GM10266 (cell line): ENCODE results near the gene MORN1.

Experiments
- DNase-seq: peaks from one replicate; pipeline ENCODE4 v3.0.0; 2012; ENCODE audit errors: extremely low spot score
- CTCF ChIP-seq: IDR thresholded peaks from 2 replicates; pipeline ENCODE4 v1.5.1; 2012; ENCODE audit warnings: mild to moderate bottlenecking, low read depth; ENCODE audit not compliant: control insufficient read depth, insufficient read depth; ENCODE audit errors: missing control alignments

MORN1 gene

DNA sequence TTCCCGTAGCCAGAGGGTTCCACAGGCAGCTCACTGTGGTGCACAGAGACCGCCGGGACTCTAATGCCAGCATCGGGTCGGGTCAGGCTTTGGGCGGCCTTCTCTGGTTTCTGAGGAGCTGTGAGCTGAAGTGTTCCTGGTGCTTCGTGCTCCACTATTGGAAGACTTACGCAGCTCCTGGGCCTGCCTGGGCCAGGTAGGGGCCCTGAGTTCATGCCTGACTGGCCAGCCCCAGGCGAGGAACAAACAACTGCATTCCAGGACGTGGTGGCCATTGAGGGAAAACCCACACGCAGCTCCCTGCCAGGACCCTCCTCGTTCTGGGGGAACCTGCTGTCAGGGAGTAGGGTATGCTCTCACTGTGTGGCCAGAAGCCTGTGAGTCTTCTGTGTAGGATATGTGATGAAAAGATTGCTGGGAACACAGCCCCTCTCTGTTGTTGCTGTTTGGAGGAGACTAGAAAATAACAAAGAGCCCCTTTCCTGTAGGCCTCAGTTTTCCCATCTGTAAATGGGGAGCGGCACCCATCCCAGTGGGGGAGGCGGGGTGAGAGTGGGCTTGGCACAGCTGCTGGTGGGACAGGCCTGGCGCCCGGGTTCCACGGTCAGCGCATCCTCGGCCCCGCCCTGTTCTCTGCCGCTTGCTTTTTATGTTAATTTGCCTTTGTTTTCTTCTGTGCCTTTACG, 8.7 kb upstream of the MORN1 start:
- no peak for DNase-seq
- TF ChIP-seq CTCF, result no peak

GRCh38 chr1:2398871-2399270, 7.5 kb upstream of the MORN1 start:
- no peak for DNase-seq
- no peak for TF ChIP-seq CTCF

DNA sequence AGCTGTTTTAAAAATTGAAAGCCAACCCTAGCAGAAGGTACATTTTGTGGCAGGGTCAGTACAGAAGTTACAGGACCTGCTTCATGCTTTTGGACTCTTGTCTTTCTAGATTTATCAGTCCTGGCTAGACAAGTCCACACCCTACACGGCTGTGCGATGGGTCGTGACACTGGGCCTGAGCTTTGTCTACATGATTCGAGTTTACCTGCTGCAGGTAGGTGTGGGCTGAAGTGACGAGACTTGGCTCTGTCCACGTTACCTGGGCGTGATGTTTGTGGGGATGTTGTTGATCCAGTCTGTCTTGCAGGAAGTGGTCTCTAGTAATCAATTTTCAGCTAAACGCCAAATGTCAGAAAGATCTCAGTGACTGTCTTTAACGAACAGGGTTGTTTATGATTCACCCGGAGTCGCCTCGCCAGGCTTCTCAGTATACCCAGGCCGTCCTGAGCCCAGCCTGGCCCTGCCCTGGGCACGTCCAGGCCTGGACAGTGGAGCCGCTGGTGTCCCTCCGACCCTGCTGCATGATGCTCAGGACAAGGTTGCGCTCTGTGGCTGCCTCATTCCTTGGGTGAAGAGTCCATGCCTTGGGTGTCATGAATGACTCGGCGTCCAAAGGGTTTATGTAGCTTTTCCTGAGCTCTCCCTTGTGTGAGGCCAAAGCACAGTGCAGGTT, 5.8 kb upstream of the MORN1 start:
- TF ChIP-seq CTCF, result no peak
- DNase-seq, result no peak

DNA sequence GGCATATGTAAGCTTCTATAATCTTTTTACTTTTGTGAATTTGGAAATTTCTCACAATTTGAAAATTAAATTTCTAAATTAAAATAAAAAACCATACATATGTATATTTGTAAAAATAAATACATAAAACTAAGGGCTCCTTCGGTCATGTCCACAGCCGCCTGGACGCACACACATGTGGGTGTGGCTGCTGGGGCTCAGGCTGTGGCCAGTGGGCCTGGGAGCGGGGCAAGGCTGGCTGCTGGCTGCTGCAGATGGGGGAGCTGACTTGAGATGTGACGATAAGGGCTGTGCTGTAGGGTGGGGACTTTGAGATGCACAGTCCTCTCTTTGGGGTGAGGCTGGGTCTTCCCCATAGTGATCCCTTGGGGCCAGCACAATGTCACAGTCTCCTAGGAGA, 5.1 kb upstream of the MORN1 start:
- no peak for DNase-seq
- no peak for TF ChIP-seq CTCF

DNA sequence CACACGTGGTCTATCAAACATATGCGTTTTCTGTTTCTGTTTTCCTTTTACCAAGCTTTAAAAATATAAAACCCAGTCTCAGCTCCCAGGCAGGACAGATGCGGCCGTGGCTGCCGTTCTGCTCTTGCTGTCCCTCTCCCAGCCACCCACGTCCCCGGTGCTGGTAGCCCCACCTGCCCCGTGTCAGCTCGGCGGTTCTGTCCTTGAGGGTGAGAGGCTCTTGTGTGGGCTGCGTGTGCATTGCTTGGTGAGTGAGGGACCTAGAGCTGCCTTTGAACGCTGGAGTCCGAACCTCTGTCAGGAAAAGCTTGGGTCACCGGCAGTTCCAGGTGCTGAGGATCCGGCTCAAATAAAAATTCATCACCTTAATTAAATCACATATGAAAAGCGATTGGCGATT, 4.7 kb upstream of the MORN1 start:
- TF ChIP-seq CTCF, result no peak
- DNase-seq, result no peak

DNA sequence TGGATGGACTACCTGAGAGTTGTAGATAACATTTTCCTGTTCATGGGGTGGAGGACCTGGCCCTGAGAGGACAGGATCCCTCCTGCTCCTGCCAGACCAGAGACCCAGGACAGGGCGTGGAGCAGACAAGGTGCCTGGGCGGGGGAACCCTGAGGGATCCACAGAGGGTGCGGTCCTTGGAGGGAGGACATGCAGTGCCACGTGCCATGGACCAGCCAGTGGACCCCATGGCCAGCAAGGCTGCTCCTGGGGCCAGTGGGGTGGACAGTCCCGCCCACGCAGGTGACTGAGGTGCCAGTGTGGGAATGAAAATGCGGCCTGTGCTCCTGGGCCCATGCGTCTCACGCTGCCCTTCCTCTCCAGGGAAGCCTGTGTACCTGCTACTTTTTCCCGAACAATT, 3.9 kb upstream of the MORN1 start:
- no peak for TF ChIP-seq CTCF
- no peak for DNase-seq

- TF ChIP-seq CTCF, result no peak
- DNase-seq, result no peak
These were observed 3.4 kb upstream of the MORN1 start for GRCh38 chr1:2394761-2395160.
